ENCODE measurements around the gene MRPL12. TPM values are rescaled to one million over a fixed set of nuclear protein-coding genes. Genes with fewer than 3 reads are reported as not detected.
"Not testable (repeated sequence)": the region's sequence is repeated elsewhere in the genome, so short reads cannot be mapped to it uniquely, and the experiment has no call there.

Gene MRPL12
- total RNA-seq, 1 donor from 2014 or later, result 11.6 TPM

DNA sequence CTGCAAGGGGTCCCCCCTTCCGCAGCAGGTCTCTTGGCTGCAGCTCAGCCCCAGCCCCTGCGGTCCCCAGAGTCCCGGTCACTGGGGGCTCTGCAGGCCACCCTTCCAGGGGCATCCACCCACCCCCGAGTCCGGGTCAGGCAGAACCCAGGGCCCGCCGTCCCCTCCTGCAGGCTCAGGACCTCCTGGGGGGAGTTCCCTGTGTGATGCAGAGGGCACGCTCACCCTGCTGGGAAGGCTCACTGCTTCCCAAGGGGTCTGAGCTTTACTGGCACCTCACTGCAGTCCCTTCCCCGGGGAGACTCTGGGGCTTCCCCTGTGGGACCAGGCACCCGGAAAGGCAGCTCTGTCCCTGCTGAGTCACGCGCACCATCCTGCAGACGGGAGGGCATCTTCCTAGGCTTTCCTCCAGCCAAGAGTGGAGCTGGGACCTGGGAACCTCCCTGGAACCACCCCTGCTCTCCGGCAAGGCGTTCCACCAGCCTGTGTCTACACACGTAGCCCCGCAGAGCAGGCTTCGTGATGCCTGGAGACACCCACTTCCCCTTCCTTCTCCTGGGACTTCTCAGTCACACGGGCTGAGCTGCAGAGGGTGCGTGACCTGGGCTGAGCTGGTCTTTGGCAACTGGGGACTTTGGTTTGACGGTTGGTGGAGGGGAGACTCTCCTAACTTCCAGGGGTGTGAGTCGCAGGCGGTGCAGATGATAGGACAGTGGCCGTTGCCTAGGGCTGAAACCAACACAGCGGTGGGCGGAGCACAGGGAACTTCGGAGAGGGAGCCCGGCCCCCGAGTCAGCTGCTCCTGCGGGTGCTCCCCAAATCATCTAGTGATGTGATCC lies 32.3 kb downstream of the MRPL12 start:
- FAIRE-seq (no peak), DNase-seq (ENCODE audit: low read depth) (peak; percentile 76)
- TF ChIP-seq CTCF (IDR thresholded peaks at IDR 0.05; ENCODE audit: insufficient read depth, low read length, severe bottlenecking), result no peak
- Histone ChIP-seq H3K4me3 (ENCODE audit: low read depth, low read length) (peak overlapping the region; percentile 18), H3K36me3 (ENCODE audit: control insufficient read depth, insufficient read depth, low read length) (no peaks in the 10 kb centered on the region), H3K27me3 (ENCODE audit: control insufficient read depth, insufficient read depth, low read length) (peaks cover 2% of the 10 kb centered on the region)

GRCh38 chr17:81737947-81738800 lies 35.0 kb downstream of the MRPL12 start:
- H3K4me3 ChIP-seq (ENCODE audit: low read depth, low read length), result no peak overlapping the region
- H3K27me3 ChIP-seq (ENCODE audit: control insufficient read depth, insufficient read depth, low read length), result no peaks in the 10 kb centered on the region
- TF ChIP-seq CTCF (IDR thresholded peaks at IDR 0.05; ENCODE audit: insufficient read depth, low read length, severe bottlenecking), result no peak
- FAIRE-seq, result no peak
- no peaks in the 10 kb centered on the region for H3K36me3 ChIP-seq (ENCODE audit: control insufficient read depth, insufficient read depth, low read length)
- DNase-seq (ENCODE audit: low read depth), result no peak

DNA sequence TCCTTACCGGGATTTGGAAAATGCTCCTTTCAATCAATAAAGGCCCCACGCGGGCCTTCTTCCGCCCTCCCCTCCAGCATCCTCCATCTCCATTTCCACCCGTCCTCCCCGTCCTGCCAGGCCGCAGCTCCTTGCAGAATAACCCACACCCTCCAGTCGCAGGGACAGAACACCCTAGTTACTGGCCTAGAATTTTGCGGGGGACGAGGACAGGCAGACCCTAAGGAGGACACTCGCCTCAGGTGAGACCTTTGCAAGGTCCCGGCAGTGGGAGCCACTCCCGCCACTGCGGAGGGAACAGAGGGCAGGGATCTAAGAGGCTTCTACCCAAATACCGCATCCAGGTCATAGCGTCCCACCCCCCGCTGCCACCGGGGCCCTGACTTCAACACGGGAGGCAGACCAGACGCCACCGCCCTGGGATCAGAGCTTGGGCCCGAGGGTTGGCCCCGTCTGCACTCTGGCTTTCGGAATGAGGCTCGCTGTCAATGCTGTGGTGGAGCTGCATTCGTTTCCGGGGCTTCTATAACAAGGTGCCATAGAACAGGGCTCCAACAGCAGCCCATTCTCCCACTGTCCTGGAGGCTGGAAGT lies 35.7 kb downstream of the MRPL12 start:
- no peak for FAIRE-seq
- Histone ChIP-seq H3K27me3 (ENCODE audit: control insufficient read depth, insufficient read depth, low read length) (no peaks in the 10 kb centered on the region), H3K36me3 (ENCODE audit: control insufficient read depth, insufficient read depth, low read length) (no peaks in the 10 kb centered on the region), H3K4me3 (ENCODE audit: low read depth, low read length) (no peak overlapping the region)
- no peak for TF ChIP-seq CTCF (IDR thresholded peaks at IDR 0.05; ENCODE audit: insufficient read depth, low read length, severe bottlenecking)
- no peak for DNase-seq (ENCODE audit: low read depth)

GRCh38 chr17:81739593-81739992 lies 36.4 kb downstream of the MRPL12 start:
- H3K36me3 ChIP-seq (ENCODE audit: control insufficient read depth, insufficient read depth, low read length); H3K27me3 ChIP-seq (ENCODE audit: control insufficient read depth, insufficient read depth, low read length); FAIRE-seq; H3K4me3 ChIP-seq (ENCODE audit: low read depth, low read length); DNase-seq (ENCODE audit: low read depth): not testable (repeated sequence)

- DNase-seq (ENCODE audit: low read depth), result no peak
- no peak overlapping the region for H3K4me3 ChIP-seq (ENCODE audit: low read depth, low read length)
- no peak for TF ChIP-seq CTCF (IDR thresholded peaks at IDR 0.05; ENCODE audit: insufficient read depth, low read length, severe bottlenecking)
- FAIRE-seq, result no peak
- H3K27me3 ChIP-seq (ENCODE audit: control insufficient read depth, insufficient read depth, low read length), result no peaks in the 10 kb centered on the region
- no peaks in the 10 kb centered on the region for H3K36me3 ChIP-seq (ENCODE audit: control insufficient read depth, insufficient read depth, low read length)
Observed at GRCh38 chr17:81740395-81740961, 37.3 kb downstream of the MRPL12 start.
